T-helper 22 cell (primary cell): ENCODE measurements around the gene BPTF.
"Not testable (repeated sequence)": the region's sequence is repeated elsewhere in the genome, so short reads cannot be mapped to it uniquely, and the experiment has no call there.

Experiments
- DNase-seq: peaks from one replicate; pipeline ENCODE4 v3.0.0-alpha.2; 2020; ENCODE audit warnings: low read depth

Gene BPTF

GRCh38 chr17:67891481-67892119 lies 66.3 kb downstream of the BPTF start:
- no peak for DNase-seq

DNA sequence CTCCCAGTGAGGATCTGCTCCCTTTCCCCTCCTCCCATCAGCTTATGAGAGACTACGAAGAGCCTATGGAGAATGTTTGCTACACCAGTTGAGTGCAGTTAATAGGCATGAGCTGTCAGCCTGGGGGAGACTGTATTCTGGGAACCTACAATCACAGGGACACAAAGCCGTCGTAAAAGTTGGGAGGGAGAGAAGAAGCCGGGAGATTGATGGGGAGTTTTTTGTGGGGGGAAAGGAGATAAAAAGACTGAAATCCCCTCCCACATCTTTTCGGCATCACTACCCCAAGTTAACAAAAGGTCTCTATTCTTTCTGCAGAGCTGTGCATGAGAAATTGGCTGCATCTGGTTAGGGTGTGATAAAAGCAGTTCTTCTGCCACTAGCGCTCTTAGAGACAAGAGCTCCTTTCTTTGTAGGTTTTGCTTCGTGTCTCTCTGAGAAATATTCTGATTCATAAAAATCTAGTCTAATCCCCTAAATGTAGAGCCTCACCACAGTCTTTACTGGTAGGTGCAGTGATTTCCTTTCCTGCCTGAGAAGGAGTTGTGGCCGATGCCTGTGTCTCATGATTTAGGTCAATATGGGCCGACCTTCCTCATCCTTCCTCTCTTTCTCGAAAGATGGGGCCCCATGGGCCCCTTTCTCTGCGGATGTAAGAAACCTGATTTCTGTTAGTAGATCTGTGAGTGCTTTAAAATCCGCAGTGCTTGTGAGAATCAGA lies 77.4 kb downstream of the BPTF start:
- no peak for DNase-seq

DNA sequence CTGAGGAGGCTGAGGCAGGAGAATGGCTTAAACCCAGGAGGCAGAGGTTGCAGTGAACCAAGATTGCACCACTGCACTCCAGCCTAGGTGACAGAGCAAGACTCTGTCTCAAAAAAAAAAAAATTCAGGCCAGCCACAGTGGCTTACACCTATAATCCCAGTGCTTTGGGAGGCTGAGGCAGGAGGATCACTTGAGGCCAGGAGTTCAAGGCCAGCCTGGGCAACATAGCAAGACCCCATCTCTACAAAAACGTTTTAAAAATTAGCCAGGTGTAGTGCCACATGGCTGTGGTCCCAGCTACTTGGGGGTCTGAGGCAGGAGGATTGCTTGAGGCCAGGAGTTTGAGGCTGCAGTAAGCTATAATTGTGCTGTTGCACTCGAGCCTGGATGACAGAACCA lies 80.0 kb downstream of the BPTF start:
- DNase-seq = not testable (repeated sequence)

DNA sequence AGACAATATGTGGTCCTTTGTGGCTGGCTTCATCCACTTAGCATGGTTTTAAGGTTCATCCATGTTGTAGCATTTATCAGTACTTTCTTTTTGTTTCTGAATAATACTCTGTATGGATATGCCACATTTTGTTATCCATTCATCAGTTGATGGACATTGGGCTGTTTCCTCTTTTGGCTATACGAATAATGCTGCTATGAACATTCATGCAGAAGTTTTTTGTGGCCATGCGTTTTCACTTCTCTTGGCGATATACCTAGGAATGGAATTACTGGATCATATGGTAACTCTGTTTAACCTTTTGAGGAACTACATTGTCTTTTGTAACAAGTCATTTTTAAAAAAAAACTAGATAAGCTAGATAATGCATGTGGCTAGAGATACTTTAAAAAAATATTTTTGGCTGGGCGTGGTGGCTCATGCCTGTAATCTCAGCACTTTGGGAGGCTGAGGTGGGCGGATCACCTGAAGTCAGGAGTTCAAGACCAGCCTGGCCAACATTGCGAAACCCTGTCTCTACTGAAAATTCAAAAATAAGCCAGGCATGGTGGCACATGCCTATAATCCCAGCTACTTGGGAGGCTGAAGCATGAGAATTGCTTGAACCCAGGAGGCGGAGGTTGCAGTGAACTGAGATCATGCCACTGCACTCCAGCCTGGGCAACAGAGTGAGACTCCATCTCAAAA lies 85.0 kb downstream of the BPTF start:
- DNase-seq = not testable (repeated sequence)

- no peak for DNase-seq
These were observed 85.9 kb downstream of the BPTF start for GRCh38 chr17:67911059-67911782.

GRCh38 chr17:67912088-67912487 lies 86.8 kb downstream of the BPTF start:
- DNase-seq = no peak

DNA sequence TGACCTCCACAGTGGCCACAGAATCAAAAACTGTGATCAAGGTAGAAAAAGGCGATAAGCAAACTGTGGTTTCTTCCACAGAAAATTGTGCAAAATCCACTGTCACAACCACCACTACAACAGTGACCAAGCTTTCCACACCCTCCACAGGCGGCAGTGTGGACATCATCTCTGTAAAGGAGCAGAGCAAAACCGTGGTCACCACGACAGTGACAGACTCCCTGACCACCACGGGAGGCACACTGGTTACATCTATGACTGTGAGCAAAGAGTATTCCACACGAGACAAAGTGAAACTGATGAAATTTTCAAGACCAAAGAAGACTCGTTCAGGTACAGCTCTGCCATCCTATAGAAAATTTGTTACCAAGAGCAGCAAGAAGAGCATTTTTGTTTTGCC lies 87.4 kb downstream of the BPTF start:
- DNase-seq = no peak

GRCh38 chr17:67920212-67920611 lies 94.9 kb downstream of the BPTF start:
- no peak for DNase-seq

DNA sequence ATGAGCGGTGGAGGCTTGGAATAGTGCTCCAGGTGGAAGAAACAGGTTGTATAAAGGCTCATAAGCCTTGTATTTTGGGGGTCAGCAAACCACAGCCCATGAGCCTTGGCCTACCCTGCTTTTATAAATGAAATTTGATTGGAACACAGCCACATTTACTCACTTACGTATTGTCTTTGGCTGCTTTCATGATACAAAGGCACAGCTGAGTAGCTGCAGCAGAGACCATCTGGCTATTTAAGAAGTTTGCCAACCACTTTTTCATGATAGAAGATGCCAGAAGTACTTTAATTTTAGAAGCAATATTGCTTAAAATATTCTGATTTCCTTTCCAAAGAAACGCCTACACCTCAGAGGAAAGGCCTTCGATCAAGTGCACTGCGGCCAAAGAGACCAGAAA lies 97.2 kb downstream of the BPTF start:
- no peak for DNase-seq

- not testable (repeated sequence) for DNase-seq
These were observed 103.5 kb downstream of the BPTF start for GRCh38 chr17:67928842-67929241.

DNA sequence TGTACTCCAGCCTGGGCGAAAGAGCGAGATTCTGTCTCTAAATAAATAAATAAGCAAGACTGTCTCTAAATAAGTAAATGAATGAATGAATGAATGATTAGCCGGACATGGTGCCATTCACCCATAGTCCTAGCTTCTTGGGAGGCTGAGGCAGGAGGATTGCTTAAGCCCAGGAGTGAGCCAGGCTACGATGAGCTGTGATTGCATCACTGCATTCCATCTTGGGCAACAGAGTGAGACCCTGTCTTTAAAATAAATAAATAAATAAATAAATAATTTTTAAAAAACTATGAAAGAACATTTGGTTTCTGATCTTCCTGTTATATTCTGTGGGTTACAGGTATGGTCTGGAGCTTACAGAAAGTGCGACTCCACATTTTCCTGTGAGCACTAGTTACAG lies 105.9 kb downstream of the BPTF start:
- no peak for DNase-seq

- DNase-seq = no peak
These were observed 117.5 kb downstream of the BPTF start for GRCh38 chr17:67942810-67943209.

- no peak for DNase-seq
These were observed 118.7 kb downstream of the BPTF start for GRCh38 chr17:67944035-67944434.

- DNase-seq = no peak
These were observed 121.2 kb downstream of the BPTF start for GRCh38 chr17:67946513-67946912.

DNA sequence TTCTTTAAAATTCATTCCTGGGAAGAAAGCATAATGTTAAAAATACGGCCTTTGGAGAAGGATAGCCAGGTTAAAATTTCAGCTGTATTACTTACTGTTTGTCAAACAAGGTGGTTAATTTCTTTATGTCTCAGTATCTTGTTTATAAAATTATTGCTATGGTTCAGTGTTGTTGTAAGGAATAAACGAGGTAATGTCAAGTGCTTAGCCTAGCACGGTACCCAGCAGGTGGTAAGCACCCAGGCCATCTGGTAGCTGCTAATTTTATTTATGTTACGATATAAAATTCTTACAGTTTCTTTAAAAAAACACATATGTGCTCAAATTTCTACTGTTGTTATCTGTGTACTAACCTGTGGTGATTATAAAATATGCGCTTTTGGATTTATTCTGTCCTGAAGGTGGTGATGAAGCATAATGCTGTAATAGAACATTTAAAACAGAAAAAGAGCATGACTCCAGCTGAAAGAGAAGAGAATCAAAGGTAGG lies 122.1 kb downstream of the BPTF start:
- no peak for DNase-seq

- no peak for DNase-seq
These were observed 125.6 kb downstream of the BPTF start for GRCh38 chr17:67950945-67951344.

DNA sequence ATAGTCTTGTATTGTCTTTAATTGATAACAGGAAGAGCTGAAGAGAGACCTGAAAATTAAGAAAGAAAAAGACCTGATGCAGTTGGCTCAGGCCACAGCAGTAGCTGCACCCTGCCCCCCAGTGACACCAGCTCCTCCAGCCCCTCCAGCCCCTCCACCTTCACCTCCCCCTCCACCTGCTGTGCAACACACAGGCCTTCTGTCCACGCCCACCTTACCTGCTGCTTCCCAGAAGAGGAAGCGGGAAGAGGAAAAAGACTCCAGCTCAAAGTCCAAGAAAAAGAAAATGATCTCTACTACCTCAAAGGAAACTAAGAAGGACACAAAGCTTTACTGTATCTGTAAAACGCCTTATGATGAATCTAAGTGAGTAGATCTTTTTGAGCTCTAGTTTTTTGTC lies 134.2 kb downstream of the BPTF start:
- no peak for DNase-seq

GRCh38 chr17:67960276-67960675 lies 135.0 kb downstream of the BPTF start:
- not testable (repeated sequence) for DNase-seq

DNA sequence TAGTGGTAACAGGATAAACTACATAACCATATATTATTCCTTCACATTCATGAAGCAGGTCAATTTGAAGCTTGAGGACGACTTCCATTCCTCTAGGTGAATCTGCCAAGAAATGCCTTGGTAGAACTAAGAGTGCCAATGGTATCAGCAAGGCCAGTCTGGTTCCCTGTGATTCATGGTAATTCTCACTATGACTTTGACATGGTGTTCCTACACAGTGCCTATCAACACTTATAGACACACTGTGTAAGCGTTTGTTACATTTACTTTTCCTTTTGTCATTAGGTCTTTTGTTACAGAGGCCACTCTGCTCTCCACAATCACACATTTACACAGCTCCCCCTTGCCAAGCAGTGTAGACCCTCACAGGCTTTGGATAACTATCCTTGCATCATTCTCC lies 136.9 kb downstream of the BPTF start:
- DNase-seq = not testable (repeated sequence)

GRCh38 chr17:67963145-67963572 lies 137.9 kb downstream of the BPTF start:
- peak; percentile 30 for DNase-seq

GRCh38 chr17:67970783-67971182 lies 145.5 kb downstream of the BPTF start:
- no peak for DNase-seq

DNA sequence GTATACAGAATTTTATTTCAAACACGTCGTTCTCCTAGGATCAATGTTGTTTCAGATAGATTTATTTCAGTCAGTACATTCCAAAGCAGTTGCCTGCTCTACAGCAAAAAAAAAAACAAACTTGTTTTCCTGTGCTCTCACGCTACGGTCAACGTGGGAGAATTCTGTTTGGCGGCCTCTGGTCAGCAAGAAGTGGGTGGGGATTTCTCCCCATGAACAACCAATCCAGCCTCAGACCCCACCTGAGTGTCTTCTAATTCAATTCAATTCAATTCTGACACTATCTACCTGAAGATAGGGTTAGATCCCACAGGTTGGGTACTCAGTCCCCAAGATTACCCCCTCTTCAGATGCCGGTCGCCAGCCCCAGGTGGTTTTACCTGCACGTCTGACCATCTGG lies 148.9 kb downstream of the BPTF start:
- DNase-seq = no peak
